HG02763 (cell line): ENCODE results near the gene PMFBP1.

Experiments
- ATAC-seq: cut with Tn5 transposase; IDR thresholded peaks from one replicate; pipeline ENCODE4 v1.9.1; 2021; ENCODE audit warnings: mild to moderate bottlenecking, moderate library complexity; ENCODE audit not compliant: unreplicated experiment

The PMFBP1 gene

GRCh38 chr16:72172105-72173034, at the start of gene PMFBP1:
Gene PMFBP1, minus strand, starts transcription at chr16:72172155. Its CDS starts 947 bp downstream, at chr16:72171208.
- ATAC-seq = peak; percentile 95

- ATAC-seq = no peak
Measured at GRCh38 chr16:72221630-72222024, 49.7 kb upstream of the PMFBP1 start.

- no peak for ATAC-seq
Measured at GRCh38 chr16:72220875-72221629, 49.1 kb upstream of the PMFBP1 start.

GRCh38 chr16:72219282-72219681, 47.3 kb upstream of the PMFBP1 start:
- ATAC-seq = no peak

DNA sequence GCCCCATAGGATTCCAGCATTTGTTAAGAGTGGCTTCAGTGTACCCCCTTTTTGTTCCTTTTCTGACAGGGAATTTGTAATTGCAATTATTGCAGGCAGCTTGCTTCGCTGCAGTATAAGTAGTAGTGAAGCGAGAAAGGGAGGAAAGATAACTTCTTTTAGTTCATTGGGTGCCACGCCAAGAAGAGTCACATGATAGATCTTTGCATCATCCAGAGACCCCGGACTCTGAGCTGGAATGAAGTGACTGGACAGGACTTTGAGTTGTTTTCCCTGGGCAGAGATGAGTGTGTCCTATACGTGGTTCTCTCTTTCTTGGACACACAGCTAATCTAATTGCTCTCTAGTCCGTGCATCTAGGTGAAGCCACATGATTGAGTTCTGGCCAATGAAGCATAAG, 44.8 kb upstream of the PMFBP1 start:
- no peak for ATAC-seq

GRCh38 chr16:72214821-72215220, 42.9 kb upstream of the PMFBP1 start:
- ATAC-seq = no peak

DNA sequence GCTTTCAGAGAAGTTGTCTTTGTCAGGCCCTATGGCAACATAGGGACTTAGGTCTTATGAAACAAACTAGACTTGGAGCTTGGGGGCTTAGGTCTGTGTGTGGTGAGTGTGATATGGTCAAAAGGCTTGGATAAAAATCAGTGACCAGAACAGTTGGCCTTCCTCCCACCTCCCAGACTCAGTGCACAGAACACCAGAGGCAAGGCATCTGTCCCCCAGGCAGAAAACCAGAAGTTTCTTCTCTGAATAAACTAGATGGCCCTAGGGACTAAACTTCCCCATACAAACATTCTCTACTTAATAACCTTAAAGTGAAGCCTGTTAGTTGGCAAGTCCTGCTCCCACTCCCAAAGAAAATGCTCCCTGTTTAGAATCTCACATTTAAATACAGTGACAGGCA, 39.2 kb upstream of the PMFBP1 start:
- no peak for ATAC-seq

DNA sequence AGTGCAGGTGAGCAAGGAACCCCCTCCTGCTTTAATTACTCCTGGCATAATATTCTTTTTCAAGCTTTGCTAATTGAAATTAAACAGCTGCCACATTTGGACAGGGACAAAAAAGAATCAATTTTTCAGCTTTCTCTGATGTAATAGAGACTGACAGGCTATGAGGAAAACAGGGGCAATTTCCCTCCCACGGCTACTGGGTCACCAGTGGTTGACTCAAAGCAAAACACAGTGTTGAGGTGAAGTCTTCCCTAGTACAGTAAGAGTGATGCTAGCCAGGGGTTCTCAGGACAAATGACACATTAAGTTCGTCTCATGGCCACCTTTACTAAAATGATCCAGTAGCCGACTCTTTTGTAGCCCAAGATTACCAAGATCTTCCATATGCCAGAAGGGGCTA, 38.6 kb upstream of the PMFBP1 start:
- ATAC-seq = peak; percentile 63

GRCh38 chr16:72210072-72210471, 38.1 kb upstream of the PMFBP1 start:
- no peak for ATAC-seq

DNA sequence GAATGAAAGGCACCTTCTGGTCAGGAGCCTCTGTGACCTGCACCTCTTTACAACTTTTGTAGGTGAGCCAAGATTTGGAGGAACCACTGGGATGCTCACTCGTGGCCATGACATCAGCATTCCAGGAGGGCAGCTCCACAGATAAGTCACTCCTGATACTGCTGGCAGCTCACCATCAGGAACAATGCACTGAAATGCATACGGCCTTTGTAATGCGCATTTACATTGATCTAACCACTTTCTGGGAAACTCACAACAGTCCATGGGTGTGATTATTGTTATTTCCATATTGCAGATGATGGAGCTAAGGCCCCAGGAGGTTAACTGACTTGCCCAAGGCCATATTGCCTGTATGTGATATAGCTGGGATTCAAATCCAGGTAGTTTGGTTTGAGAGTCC, 34.3 kb upstream of the PMFBP1 start:
- no peak for ATAC-seq

GRCh38 chr16:72203401-72203800, 31.4 kb upstream of the PMFBP1 start:
- ATAC-seq = peak; percentile 70

- no peak for ATAC-seq
Measured at GRCh38 chr16:72202014-72202413, 30.1 kb upstream of the PMFBP1 start.

GRCh38 chr16:72201387-72201786, 29.4 kb upstream of the PMFBP1 start:
- ATAC-seq = no peak

GRCh38 chr16:72199761-72200337, 27.9 kb upstream of the PMFBP1 start:
- no peak for ATAC-seq

- ATAC-seq = no peak
Measured at GRCh38 chr16:72198771-72199201, 26.8 kb upstream of the PMFBP1 start.

- no peak for ATAC-seq
Measured at GRCh38 chr16:72198021-72198711, 26.2 kb upstream of the PMFBP1 start.

DNA sequence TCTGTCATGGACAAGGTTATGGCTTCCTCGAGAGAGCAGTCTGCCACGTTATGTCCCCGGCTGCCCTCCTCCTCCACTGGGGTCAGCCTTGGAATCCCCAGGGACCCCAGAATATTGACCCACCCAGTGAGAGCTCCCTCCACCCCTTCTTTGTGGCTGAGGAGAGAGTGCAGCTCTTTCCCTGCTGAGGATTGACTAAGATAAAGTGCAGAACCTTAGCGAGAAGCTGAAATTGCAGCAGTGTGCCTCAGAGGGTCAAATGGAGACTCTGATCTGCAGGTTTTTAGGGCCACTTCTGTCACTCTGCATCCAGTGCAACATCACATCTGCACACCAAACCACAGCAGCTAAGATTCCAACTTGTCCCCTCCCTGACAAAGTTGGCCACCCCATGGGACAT, 25.6 kb upstream of the PMFBP1 start:
- ATAC-seq = no peak

DNA sequence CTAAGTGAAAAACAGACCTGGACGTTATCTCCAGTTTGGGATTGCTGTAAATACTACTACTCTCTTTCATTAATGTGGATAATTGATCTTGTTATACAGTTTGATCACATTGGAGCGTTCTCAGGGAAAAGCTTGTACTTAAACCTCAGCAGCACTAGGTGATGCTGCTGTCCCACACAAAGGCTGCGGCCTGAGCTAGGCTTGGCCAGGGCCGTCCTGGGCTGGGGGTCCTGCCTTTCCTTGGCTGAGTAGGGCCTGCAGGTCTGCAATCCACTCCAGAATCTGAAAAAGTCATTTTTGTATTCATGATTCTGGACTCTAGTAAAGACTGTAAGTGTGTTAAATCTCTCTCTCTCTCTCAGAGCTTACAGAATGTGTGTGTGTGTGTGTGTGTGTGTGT, 23.7 kb upstream of the PMFBP1 start:
- ATAC-seq = no peak

- no peak for ATAC-seq
Measured at GRCh38 chr16:72191551-72191950, 19.6 kb upstream of the PMFBP1 start.

DNA sequence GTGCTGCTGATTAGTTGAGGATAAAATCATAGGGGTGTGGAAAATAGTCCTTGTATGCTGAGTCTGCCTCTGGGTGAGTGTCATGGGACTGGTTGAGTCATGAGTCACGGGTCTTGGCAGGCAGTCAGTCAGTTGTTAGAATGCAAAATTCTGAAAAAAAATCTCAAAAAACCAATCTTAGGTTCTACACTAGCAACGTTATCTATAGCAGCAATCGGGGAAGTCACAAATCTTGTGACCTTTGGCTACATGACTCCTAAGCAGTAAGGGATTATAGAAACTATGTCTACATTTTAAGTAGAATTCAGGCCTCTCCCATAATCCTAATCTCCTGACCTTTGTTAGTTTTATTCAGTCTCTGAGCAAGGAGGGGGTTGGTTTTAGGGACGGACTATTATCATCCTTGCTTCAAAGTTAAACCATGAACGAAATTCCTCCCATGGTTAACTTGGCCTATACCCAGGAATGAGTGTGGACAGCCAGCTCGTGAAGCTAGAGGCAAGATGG, 18.0 kb upstream of the PMFBP1 start:
- no peak for ATAC-seq

GRCh38 chr16:72188541-72188940, 16.6 kb upstream of the PMFBP1 start:
- no peak for ATAC-seq
